Measurements from ENCODE around the gene MAPK7. TPM values are rescaled to one million over a fixed set of nuclear protein-coding genes. Genes with fewer than 3 reads are reported as not detected.

MAPK7 gene
- total and polyA plus RNA-seq, 2 experiments from 2014 or later = 21.2 to 28.6 TPM

DNA sequence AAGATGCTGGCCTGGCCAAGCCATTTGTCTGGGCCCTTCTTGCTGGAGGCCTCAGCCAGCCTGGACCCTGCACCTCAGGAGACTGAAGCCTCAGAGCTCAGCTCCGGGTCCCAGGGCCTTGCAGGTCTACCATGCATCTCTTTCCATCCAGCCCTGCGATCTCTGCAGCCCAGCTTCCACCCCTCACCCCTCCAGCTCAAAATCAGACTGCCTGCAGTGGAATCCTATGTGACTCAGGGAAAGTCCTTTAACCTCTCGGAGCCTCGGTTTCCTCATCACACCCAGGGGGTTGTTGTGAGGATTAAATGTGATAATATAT lies 12.8 kb upstream of the MAPK7 start:
- H4K20me1 ChIP-seq (ENCODE audit: insufficient read depth) = no peaks in the 10 kb centered on the region
- H3K36me3 ChIP-seq (ENCODE audit: low read depth) = no peaks in the 10 kb centered on the region
- WGBS, 2 experiments (ENCODE audit: low coverage in 1 of 2, low lambda C conversion rate in 2 of 2, missing lambda C conversion rate in 2 of 2) = 78 to 86% methylated on average over 4 of the region's 4 CpGs
- H3K9me3 ChIP-seq (ENCODE audit: low read depth) = no peaks in the 10 kb centered on the region
- no peak overlapping the region for H3K4me2 ChIP-seq (ENCODE audit: unreplicated experiment)
- no peak overlapping the region for H3K9ac ChIP-seq
- H3K4me1 ChIP-seq (ENCODE audit: insufficient read depth) = peaks cover 7% of the 10 kb centered on the region; the same call in 1 of the 2 replicates
- H2AFZ ChIP-seq = no peak overlapping the region
- in situ Hi-C loops (cut with MboI) = loop anchor here (5.0 to 25.0 kb wide), 3 partner anchors 87 to 399 kb away; no protein-coding TSS in a partner anchor
- no peak overlapping the region for H3K4me3 ChIP-seq
- DNase-seq = no peak
- no peaks in the 10 kb centered on the region for H3K79me2 ChIP-seq (ENCODE audit: insufficient read depth)
- TF ChIP-seq EZH2 (IDR thresholded peaks at IDR 0.05; ENCODE audit: insufficient read depth, poor library complexity, severe bottlenecking) (no peak), EZH2phosphoT487 (IDR thresholded peaks at IDR 0.05; ENCODE audit: insufficient read depth, low read depth) (no peak)
- no peaks in the 10 kb centered on the region for H3K27me3 ChIP-seq (replicated peaks; ENCODE audit: insufficient read depth)
- no peak overlapping the region for H3K27ac ChIP-seq
- peaks cover 5% of the 10 kb centered on the region for H3F3A ChIP-seq (ENCODE audit: insufficient read depth)
- no peaks in the 10 kb centered on the region for H3K9me2 ChIP-seq (ENCODE audit: insufficient read depth)

DNA sequence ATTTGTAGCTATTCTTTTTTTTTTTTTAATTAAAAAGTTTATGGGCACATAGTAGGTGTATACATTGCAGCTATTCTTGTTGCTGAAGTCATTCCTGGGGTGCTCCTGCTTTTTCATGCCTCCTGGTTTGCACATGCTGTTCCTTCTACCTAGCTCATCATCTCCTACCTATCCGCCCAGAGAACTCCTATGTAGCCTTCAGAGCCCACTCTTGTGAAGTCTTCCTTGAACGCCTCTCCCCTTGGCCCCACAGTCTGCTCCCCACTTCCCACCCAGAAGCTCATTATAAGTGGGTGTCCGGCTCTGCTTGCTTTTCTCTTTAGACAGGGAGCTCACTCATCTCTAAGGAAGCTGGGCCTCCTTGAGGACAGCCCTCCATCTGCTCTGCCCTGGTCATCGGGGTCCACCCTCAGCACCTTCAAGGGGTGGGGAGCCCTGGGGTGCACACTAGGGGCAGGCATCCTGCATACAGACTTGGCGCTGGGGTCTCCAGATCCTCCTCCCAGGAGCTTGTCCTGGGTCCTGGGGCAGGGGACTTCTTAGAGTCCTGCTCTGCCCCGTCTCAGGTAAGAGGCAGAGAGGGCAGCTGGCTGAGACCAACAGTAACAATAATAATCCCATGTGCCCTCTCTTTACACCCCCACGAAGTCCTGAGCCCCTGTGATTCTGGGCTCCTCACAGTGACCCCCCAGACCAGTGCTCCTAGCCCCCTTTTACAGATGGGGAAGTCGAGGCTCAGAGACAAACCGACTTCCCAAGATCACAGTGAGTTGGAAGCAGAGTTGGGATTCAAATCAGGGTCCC lies 12.3 kb upstream of the MAPK7 start:
- Histone ChIP-seq H3F3A (ENCODE audit: insufficient read depth) (peaks cover 5% of the 10 kb centered on the region), H3K4me2 (ENCODE audit: unreplicated experiment) (no peak overlapping the region), H4K20me1 (ENCODE audit: insufficient read depth) (no peaks in the 10 kb centered on the region), H3K27ac (no peak overlapping the region), H3K9ac (no peak overlapping the region), H3K27me3 (replicated peaks; ENCODE audit: insufficient read depth) (no peaks in the 10 kb centered on the region), H2AFZ (no peak overlapping the region), H3K4me1 (ENCODE audit: insufficient read depth) (peaks cover 7% of the 10 kb centered on the region; the same call in 1 of the 2 replicates), H3K4me3 (no peak overlapping the region), H3K36me3 (ENCODE audit: low read depth) (no peaks in the 10 kb centered on the region), H3K9me2 (ENCODE audit: insufficient read depth) (no peaks in the 10 kb centered on the region), H3K79me2 (ENCODE audit: insufficient read depth) (no peaks in the 10 kb centered on the region), H3K9me3 (ENCODE audit: low read depth) (no peaks in the 10 kb centered on the region)
- in situ Hi-C loops (cut with MboI) = loop anchor here (5.0 to 25.0 kb wide), 3 partner anchors 86 to 399 kb away; no protein-coding TSS in a partner anchor
- TF ChIP-seq EZH2 (IDR thresholded peaks at IDR 0.05; ENCODE audit: insufficient read depth, poor library complexity, severe bottlenecking) (no peak), EZH2phosphoT487 (IDR thresholded peaks at IDR 0.05; ENCODE audit: insufficient read depth, low read depth) (no peak)
- WGBS, 2 experiments (ENCODE audit: low coverage in 1 of 2, low lambda C conversion rate in 2 of 2, missing lambda C conversion rate in 2 of 2) = 73 to 78% methylated on average over 9 of the region's 9 CpGs
- DNase-seq = no peak

DNA sequence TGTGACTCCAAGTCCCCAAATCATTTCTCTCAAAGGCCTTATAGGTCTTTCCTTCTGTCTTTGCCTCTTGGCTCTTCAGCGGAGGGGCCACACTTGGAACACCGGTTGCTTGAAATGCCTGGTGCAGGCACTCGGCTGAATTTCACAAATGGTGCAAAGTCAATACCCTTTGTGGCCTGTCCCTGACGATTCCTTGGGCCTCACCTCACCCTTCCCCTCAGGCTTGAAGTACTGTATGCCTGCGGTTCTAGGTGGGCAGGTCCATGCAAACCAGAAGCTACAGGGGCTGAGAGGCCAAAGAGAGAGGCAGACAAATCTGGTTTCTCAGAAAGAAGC lies 11.7 kb upstream of the MAPK7 start:
- Histone ChIP-seq H3K27ac (no peak overlapping the region), H3K4me3 (no peak overlapping the region), H3K9ac (no peak overlapping the region), H4K20me1 (ENCODE audit: insufficient read depth) (no peaks in the 10 kb centered on the region), H2AFZ (no peak overlapping the region), H3K79me2 (ENCODE audit: insufficient read depth) (no peaks in the 10 kb centered on the region), H3F3A (ENCODE audit: insufficient read depth) (peaks cover 5% of the 10 kb centered on the region), H3K9me3 (ENCODE audit: low read depth) (no peaks in the 10 kb centered on the region), H3K4me2 (ENCODE audit: unreplicated experiment) (no peak overlapping the region), H3K9me2 (ENCODE audit: insufficient read depth) (no peaks in the 10 kb centered on the region), H3K36me3 (ENCODE audit: low read depth) (no peaks in the 10 kb centered on the region), H3K27me3 (replicated peaks; ENCODE audit: insufficient read depth) (no peaks in the 10 kb centered on the region), H3K4me1 (ENCODE audit: insufficient read depth) (peaks cover 6% of the 10 kb centered on the region; the same call in 1 of the 2 replicates)
- no peak for DNase-seq
- WGBS, 2 experiments (ENCODE audit: low coverage in 1 of 2, low lambda C conversion rate in 2 of 2, missing lambda C conversion rate in 2 of 2) = 87 to 90% methylated on average over 5 of the region's 5 CpGs
- in situ Hi-C loops (cut with MboI) = loop anchor here (5.0 to 25.0 kb wide), 3 partner anchors 86 to 398 kb away; no protein-coding TSS in a partner anchor
- TF ChIP-seq EZH2 (IDR thresholded peaks at IDR 0.05; ENCODE audit: insufficient read depth, poor library complexity, severe bottlenecking) (no peak), EZH2phosphoT487 (IDR thresholded peaks at IDR 0.05; ENCODE audit: insufficient read depth, low read depth) (no peak)

DNA sequence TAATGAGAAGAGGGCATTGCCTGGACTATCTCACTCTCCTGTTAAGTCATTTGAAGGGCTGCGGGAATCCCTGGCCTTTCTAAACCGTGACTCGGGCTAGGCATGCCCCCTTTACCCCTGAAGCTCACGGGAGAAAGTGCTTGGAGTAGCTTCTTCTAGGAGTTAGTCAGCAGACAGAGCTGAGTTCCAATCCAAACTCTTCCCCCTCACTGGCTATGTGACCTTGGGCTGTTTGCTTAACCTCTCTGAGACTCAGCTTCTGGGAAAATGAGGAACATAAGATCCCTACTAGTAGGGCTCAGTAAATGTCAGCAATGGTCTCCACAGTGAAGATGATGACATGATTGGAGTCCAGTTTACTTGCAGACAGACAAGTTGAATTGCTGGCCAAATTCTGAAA lies 10.1 kb upstream of the MAPK7 start:
- no peaks in the 10 kb centered on the region for H3K27me3 ChIP-seq (replicated peaks; ENCODE audit: insufficient read depth)
- H3K4me3 ChIP-seq = no peak overlapping the region
- H3K27ac ChIP-seq = no peak overlapping the region
- H3F3A ChIP-seq (ENCODE audit: insufficient read depth) = peaks cover 5% of the 10 kb centered on the region
- H3K4me2 ChIP-seq (ENCODE audit: unreplicated experiment) = no peak overlapping the region
- no peaks in the 10 kb centered on the region for H3K79me2 ChIP-seq (ENCODE audit: insufficient read depth)
- 77 to 91% methylated on average over 4 of the region's 4 CpGs for WGBS, 2 experiments (ENCODE audit: low coverage in 1 of 2, low lambda C conversion rate in 2 of 2, missing lambda C conversion rate in 2 of 2)
- H3K36me3 ChIP-seq (ENCODE audit: low read depth) = no peaks in the 10 kb centered on the region
- H2AFZ ChIP-seq = no peak overlapping the region
- H3K9ac ChIP-seq = no peak overlapping the region
- H3K9me2 ChIP-seq (ENCODE audit: insufficient read depth) = no peaks in the 10 kb centered on the region
- in situ Hi-C loops (cut with MboI) = loop anchor here (5.0 to 25.0 kb wide), 3 partner anchors 84 to 397 kb away; no protein-coding TSS in a partner anchor
- H4K20me1 ChIP-seq (ENCODE audit: insufficient read depth) = no peaks in the 10 kb centered on the region
- no peak for TF ChIP-seq EZH2phosphoT487 (IDR thresholded peaks at IDR 0.05; ENCODE audit: insufficient read depth, low read depth)
- TF ChIP-seq EZH2 (IDR thresholded peaks at IDR 0.05; ENCODE audit: insufficient read depth, poor library complexity, severe bottlenecking) = no peak
- peaks cover 4% of the 10 kb centered on the region; the same call in 1 of the 2 replicates for H3K4me1 ChIP-seq (ENCODE audit: insufficient read depth)
- DNase-seq = no peak
- no peaks in the 10 kb centered on the region for H3K9me3 ChIP-seq (ENCODE audit: low read depth)

Measured in GM23248 (cell line).